COLO668 (cell line): ENCODE data around the gene PGM5.

Experiments
- DNase-seq: peaks from one replicate; lab custom pipeline; 2025; ENCODE audit not compliant: unreplicated experiment; lab: John Stamatoyannopoulos, UW

PGM5 gene

GRCh38 chr9:68532131-68532530, 175.7 kb downstream of the PGM5 start:
- DNase-seq: no peak

DNA sequence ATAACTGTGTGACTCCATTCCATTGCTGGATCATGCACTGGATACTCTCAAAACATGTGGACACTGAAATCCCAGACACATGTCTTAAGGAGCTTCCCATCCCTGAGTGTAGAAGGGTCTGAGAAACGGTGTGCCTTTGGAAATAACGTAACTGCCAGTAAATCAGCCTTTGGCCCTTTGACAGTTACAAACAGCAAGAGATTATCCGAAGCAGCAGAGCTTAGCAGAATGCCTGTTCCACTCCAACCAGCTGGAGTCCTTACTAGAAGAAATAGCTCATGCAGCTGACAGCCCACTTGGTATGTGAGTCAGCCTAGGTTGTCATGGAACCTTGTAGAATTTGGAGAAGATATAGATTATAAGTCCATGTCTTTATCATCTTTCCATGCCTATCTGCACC, 177.3 kb downstream of the PGM5 start:
- DNase-seq: no peak

DNA sequence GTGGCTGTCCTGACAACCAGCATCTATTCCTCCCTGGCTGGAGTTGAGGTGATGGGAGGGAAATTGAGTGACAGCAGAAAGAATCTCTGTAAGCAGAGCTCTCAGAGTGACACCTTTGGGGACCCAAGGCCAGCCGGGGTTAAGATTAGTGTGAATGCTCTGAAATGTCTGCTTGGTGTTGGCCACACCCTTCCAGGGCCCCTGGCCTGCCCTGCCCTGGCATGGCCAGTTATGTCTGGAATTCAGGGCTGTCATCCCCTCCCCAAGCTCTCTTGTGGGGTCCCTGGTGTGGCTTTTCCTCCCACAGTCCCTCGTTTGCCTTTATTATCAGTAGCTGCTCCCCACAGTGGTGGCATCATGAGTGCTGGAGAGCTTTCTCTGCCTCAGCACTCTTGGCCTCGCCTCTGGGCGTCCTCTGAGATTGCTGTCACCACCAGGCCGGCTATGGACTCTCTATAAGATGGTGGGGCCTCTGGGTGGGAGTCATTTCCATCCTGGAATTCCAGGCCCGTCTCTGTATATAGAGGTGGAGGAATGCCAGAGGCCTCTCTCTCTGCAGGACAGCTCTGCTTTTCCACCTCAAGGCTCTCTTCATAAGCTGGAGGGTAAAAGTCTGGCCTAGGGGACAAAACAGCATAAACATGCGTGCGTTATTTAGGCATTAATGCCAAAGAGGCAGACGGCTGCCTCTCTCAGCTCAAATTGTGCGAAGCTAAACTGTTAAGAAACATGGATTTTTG, 180.6 kb downstream of the PGM5 start:
- DNase-seq: no peak

GRCh38 chr9:68537616-68537880, 181.1 kb downstream of the PGM5 start:
- DNase-seq: no peak

- DNase-seq: no peak
Measured at GRCh38 chr9:68538200-68538599, 181.8 kb downstream of the PGM5 start.

DNA sequence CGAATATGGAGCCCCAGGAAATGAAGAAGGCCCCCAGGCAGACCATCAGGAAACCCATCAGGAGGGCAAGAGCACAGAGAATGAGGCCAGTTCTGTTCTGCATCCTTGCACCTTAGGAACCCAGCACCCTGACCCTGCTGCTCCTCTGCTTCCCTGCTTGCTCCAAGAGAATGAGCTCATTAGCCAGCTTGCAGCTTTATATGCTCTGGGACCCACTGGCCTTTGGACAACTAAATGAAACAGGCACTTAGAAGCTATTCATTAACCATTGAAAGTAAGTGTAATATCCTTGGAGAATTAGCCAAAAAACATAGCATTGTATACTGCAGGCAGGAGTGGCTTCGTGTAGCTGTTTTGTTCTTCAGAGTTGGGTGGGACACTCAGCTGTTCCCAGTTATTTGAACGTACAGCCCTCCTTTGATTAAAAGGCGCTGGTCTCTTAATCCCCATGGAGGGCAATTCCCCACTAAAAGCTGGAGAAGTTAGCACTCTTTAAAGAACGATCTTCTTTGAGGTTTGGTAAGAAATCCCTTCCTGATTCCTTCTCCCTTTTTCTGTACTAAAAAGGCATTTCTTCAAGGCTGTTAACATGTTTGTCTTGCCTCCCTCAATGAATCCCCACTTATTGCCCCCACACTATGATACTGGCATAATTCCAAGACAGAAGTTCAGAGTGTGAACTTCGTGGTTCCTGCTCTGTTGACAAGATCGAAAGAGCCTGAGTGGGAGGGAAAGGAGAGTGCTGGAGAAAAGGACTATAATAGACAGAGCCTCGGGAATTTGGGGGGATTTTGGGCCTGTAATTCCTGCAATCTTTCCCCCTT, 184.5 kb downstream of the PGM5 start, which contains the start of gene TMEM252:
Gene TMEM252, minus strand, starts transcription at position 172 of the 824 bp plus-strand sequence. Its CDS starts 69 bp downstream, at position 103.
- DNase-seq: no peak

GRCh38 chr9:68541568-68541967, 185.2 kb downstream of the PGM5 start:
- DNase-seq: no peak

DNA sequence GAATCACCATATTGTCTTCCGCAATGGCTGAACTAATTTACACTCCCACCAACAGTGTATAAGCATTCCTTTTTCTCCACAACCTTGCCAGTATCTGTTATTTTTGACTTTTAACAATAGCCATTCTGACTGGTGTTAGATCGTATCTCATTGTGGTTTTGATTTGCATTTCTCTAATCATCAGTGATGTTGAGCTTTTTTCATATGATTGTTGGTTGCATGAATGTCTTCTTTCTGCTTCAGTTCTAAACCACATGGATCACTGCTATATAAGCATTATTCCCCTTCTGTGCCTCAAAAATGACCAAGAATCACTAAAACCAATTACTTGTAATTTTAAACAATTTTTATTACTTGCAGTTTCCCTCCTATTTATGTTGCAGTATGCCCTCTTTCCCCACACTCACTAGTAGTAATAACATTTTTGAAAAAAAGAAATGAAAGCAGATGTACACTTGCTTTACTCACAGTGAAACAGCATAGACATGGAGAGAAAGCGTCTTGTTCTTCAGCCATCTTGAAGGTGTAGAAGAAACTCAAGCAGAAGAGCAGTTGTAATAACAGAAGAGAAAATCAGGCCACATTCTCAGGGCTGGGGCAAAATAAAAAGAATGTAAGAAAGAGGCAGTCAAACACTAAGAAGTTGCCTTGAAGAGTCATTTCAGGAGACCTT, 188.8 kb downstream of the PGM5 start:
- no peak for DNase-seq

- DNase-seq: no peak
Measured at GRCh38 chr9:68546596-68547390, 190.4 kb downstream of the PGM5 start.

DNA sequence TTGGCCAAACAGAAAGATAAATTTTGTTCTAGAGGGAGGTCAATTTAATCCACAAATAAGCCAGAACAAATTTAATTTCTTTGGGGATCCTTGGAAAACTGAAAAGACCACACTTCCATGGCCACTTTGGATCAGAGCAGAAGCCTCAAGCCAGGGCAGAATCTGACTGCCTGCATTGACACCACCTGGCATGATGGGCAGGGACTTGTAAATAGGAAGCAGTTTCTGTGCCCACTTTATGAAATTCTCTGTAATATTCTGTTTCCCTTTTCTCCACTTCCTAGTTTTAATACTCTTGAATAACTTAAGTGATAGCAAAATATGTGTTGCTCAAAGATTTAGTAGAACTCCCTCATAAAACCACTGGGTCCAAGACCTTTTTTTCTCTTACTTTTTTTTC, 191.0 kb downstream of the PGM5 start:
- DNase-seq: no peak

DNA sequence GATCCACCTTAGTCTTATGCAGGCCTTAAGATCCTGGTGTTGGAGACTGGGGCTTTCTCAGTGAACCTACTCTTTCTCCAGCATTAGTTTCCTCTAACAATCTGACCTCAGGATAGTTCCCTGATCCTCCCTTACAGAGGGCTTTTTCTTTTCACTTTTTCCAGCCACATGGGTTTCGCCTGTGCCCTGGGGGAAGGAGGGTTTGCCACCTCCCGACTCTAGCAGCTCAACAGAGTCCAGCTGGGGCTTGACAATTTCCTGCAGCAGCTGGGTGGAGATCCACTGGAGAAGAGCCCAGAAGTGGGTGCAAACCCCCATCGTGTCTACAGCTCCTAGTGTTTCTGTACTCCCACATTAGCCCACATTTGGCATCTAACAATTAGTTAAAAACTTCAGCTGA, 191.8 kb downstream of the PGM5 start:
- DNase-seq: no peak

GRCh38 chr9:68551191-68551590, 194.8 kb downstream of the PGM5 start:
- DNase-seq: no peak

DNA sequence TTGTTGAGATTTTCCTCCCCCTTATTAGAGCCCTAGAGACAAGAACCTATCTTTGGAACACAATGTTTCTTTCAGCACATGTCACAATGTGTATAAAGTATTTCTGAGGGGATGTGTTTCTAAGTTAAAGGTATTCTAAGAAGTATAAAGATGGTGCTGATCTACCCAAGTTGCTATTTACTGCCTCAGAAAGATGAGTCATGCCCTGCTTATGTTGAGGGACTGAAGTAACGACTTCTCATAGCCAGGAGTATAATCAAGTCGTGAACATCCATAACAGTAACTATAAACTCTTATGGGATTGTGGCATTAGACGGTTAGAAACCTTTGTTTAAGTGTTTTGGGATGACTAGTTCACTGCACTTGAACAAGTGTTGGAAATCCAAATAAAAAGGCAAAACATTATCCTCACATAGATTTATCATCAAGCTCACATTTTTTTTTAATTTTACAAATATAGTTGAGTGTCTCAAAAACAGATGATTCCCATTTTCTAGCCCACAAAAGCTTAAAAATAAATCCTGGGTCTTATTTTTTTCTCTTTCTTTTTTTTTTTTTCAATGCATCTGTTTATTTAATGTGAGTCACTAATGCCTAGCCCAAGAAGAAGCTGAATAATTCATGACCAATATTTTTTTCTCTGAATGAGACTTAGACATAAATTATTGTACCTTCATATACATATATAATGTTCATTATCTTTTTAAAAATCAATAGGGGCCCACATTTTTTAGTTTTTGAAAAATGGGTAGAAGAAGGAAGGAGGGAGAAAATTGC, 196.5 kb downstream of the PGM5 start:
- DNase-seq: no peak

DNA sequence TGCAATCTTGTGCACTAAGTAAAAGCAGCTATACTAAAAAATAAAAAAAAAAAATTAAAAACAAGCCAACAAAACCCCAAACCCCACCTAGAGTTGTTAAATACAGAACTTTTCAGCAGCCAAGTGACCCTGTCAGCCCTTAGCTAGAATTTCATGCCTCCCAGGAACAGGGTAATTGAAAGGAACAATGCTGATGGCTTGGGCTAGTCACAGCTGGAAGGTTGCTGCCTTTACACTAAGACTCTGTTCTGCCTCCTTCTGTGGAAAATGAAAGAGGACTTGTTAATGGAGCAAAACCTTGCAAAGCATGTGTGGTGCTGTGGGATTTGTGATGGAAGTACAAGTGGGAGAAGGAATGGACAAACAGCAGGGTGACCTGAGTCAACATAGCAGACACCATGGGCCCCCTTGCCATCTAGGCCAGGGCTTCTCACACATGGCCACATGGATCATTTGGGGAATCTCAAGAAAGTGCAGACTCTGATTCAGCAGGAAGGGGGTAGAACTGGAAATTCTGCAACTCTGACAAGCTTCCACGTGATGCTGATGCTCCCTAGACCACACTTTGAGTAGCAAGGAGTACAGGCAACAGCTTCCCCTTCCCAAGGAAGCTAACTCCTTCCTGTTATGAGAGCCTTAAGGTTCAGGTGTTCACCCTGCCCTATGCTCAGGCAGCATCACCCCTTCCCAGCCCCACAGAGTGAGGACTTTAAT, 199.2 kb downstream of the PGM5 start:
- no peak for DNase-seq

DNA sequence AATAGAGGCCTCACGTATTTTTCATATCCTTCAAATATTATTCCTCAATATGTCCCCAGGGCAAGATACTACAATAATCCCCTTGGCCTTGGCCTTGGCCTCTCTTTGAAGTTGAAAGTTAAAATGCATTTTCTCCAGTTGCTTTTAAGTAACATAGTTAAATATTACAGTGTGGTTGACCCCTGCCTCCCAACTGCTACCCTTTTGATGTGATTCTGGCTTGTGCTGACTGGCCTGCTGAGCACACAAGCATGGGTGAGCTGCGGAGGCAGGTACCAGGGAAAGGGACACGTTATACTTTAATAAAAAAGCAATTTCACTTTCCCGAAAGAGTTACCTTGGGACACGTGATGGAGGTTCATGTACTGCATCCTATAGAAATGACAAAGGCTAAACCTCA, 202.1 kb downstream of the PGM5 start:
- DNase-seq: no peak

DNA sequence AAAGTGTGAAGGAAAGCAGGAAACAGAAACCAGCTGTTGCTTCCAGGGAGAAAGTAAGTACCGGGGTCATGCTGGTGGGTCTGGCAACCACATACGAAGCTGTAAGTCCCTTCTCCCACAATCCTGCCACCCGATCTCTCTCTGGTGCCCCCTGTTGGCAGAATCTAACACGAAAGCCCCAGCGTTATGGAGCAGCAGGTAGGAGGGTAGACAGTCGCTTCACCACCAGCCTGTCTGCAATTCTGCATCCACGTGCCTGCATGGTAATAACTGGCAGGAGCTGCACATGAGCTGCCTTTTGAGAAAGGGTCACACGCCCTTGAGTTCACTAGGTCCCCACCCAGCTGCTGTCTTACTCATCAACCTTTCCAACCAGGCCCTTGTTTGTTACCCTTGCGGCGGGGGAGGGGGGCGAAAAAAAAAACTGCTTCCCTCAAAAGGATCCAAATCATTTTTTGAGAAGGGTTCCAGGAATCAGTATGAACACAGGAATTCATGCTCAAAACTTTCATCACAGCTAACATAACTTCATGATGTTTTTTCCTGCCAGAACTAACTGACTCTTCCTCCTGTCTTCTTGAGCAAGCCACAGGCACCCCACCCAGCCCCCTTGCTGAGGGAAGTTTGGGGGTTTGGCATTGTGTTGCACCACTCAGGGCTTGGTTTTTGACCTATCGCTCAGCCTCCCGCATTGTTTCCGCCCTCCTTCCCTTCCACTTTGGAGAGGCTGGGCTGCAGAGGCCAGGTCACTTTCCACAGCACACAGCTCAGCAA, 203.8 kb downstream of the PGM5 start:
- peak; percentile 45 for DNase-seq

GRCh38 chr9:68562461-68562860, 206.1 kb downstream of the PGM5 start:
- DNase-seq: no peak

DNA sequence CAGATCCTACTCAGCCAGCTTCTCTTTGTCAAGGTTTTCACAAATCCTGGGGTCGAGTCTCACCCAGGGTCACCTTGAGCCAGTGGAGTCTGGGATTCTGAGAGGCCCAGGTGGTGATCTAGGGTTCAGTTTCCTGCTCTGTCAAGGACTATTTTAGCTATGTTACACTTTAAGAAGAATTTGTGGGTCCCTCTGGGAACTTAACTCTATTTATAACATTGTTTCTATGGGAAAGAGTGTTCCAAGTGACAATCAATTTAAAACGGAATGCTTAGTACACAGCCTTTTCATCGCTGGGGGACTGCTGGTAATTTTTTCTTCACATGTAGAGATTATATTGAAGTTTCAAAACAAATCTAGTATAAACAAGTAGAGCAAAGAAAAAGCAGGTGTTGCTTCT, 211.2 kb downstream of the PGM5 start:
- DNase-seq: no peak

DNA sequence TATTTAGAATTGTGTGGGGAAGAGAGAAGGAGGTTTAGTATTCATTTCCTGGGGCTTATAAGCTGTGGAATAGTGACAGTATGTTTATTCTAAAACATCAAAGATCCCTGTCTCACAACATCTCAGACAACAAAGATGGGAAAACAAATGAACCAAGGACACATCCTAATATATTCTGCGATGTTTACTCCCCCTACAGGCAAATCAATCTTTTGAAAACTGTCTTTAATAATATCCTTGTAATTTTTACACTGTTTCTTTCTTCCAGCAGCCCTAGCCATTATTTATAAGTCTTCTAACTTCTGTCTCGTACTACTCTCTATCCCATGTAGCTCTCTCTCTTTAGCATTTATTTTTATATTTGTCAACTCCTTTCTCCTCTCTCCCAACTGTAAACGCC, 217.7 kb downstream of the PGM5 start:
- no peak for DNase-seq
